Stimulated activated CD8-positive, alpha-beta memory T cell treated with anti-CD3 and anti-CD28 coated beads, Interleukin-15, amount 100 ng/mL, for 1 hour (primary cell): Measurements from ENCODE around the gene GMPR.
"Not testable (repeated sequence)": the region's sequence is repeated elsewhere in the genome, so short reads cannot be mapped to it uniquely, and the experiment has no call there.

ENCODE experiments used
- DNase-seq: peaks from one replicate; pipeline ENCODE4 v3.0.0-alpha.2; 2020; ENCODE audit warnings: low read depth

Gene GMPR

GRCh38 chr6:16225062-16225731 lies 13.2 kb upstream of the GMPR start:
- DNase-seq: not testable (repeated sequence)

GRCh38 chr6:16226117-16227047 lies 12.0 kb upstream of the GMPR start:
- not testable (repeated sequence) for DNase-seq

GRCh38 chr6:16227048-16227562 lies 11.3 kb upstream of the GMPR start:
- DNase-seq: no peak

GRCh38 chr6:16227605-16228004 lies 10.8 kb upstream of the GMPR start:
- no peak for DNase-seq

GRCh38 chr6:16228043-16228442 lies 10.3 kb upstream of the GMPR start:
- DNase-seq: no peak

- DNase-seq: no peak
Observed at GRCh38 chr6:16228709-16229665, 9.4 kb upstream of the GMPR start.

- no peak for DNase-seq
Observed at GRCh38 chr6:16229700-16230099, 8.7 kb upstream of the GMPR start.

- DNase-seq: no peak
Observed at GRCh38 chr6:16230953-16231352, 7.4 kb upstream of the GMPR start.

- no peak for DNase-seq
Observed at GRCh38 chr6:16232086-16232485, 6.3 kb upstream of the GMPR start.

GRCh38 chr6:16236009-16236501 lies 2.3 kb upstream of the GMPR start:
- DNase-seq: no peak

- no peak for DNase-seq
Observed at GRCh38 chr6:16236631-16237199, 1.7 kb upstream of the GMPR start.

- DNase-seq: no peak
Observed at GRCh38 chr6:16237242-16237641, 1.1 kb upstream of the GMPR start.

GRCh38 chr6:16238963-16239797 lies 793 bp downstream of the GMPR start:
- no peak for DNase-seq

- DNase-seq: no peak
Observed at GRCh38 chr6:16239798-16240123, 1.4 kb downstream of the GMPR start.

GRCh38 chr6:16240589-16241320 lies 2.4 kb downstream of the GMPR start:
- DNase-seq: no peak

- DNase-seq: no peak
Observed at GRCh38 chr6:16241321-16241689, 2.9 kb downstream of the GMPR start.

GRCh38 chr6:16243055-16243454 lies 4.7 kb downstream of the GMPR start:
- DNase-seq: no peak

GRCh38 chr6:16243664-16244063 lies 5.3 kb downstream of the GMPR start:
- no peak for DNase-seq

GRCh38 chr6:16244446-16244845 lies 6.1 kb downstream of the GMPR start:
- DNase-seq: no peak

- DNase-seq: no peak
Observed at GRCh38 chr6:16244869-16245451, 6.6 kb downstream of the GMPR start.
